Suprapubic skin (tissue), 4 donors: Measurements from ENCODE around the gene SLC13A1.

Source experiments
- POLR2A ChIP-seq, 2 donors: fragments of 450-650 bp; IDR thresholded peaks; one replicate each; pipeline ENCODE4 v1.6.1; 2017; ENCODE audit warnings: antibody characterized with exemption in 2 of 2, mild to moderate bottlenecking in 2 of 2, moderate library complexity in 2 of 2
- POLR2AphosphoS5 ChIP-seq, 3 donors: sonication (generic); formaldehyde crosslinking; IDR thresholded peaks; one replicate each; pipeline ENCODE4 v1.6.1; 2017; ENCODE audit warnings: antibody characterized with exemption in 3 of 3
- TF ChIP-seq, protein P1 (sequence below), 2 donors: fragments of 200-600 bp in 1 of 2; fragments of 450-650 bp in 1 of 2; sonication (generic) in 1 of 2; IDR thresholded peaks; one replicate each; pipeline ENCODE4 v1.5.1; 2016 to 2019; ENCODE audit warnings: antibody characterized with exemption in 2 of 2, mild to moderate bottlenecking in 1 of 2, moderate library complexity in 1 of 2

- TF ChIP-seq, protein P1, sequence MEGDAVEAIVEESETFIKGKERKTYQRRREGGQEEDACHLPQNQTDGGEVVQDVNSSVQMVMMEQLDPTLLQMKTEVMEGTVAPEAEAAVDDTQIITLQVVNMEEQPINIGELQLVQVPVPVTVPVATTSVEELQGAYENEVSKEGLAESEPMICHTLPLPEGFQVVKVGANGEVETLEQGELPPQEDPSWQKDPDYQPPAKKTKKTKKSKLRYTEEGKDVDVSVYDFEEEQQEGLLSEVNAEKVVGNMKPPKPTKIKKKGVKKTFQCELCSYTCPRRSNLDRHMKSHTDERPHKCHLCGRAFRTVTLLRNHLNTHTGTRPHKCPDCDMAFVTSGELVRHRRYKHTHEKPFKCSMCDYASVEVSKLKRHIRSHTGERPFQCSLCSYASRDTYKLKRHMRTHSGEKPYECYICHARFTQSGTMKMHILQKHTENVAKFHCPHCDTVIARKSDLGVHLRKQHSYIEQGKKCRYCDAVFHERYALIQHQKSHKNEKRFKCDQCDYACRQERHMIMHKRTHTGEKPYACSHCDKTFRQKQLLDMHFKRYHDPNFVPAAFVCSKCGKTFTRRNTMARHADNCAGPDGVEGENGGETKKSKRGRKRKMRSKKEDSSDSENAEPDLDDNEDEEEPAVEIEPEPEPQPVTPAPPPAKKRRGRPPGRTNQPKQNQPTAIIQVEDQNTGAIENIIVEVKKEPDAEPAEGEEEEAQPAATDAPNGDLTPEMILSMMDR (IDR thresholded peaks at IDR 0.05), result no peak
- TF ChIP-seq POLR2AphosphoS5 (IDR thresholded peaks at IDR 0.05) (no peak), POLR2A (IDR thresholded peaks at IDR 0.05) (no peak)
Observed at GRCh38 chr7:123157606-123158005, 42.2 kb downstream of the SLC13A1 start.
